GDM1 (cell line): ENCODE results near the gene DDX3X.
"Not testable (repeated sequence)": the region's sequence is repeated elsewhere in the genome, so short reads cannot be mapped to it uniquely, and the experiment has no call there.

Experiments used
- DNase-seq: peaks from one replicate; lab custom pipeline; 2025; lab: John Stamatoyannopoulos, UW

Gene DDX3X

DNA sequence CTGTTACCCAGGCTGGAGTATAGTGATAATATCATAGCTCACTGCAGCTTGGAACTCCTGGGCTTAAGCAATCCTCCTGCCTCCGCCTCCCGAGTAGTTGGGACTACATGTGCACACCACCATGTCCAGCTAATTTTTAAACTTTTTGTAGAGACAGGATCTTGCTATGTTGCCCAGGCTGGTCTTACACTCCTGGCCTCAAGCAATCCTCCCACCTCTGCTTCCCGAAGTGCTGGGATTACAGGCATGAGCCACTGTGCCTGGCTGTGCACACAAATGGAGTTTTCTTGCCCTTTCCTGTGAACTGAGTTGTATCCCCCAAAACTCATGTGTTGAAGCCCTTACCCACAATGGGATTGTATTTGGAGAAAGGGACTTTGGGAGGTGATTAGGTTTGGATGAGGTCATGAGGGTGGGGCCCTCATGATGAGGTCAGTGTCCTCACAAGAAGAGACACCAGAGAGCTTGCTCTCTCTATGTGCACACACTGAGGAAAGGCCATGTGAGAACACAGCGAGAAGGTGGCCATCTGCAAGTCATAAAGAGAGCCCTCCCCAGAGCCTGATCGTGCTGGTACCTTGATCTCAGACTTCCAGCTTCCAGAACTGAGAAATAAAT lies 40.1 kb downstream of the DDX3X start:
- no peak for DNase-seq

DNA sequence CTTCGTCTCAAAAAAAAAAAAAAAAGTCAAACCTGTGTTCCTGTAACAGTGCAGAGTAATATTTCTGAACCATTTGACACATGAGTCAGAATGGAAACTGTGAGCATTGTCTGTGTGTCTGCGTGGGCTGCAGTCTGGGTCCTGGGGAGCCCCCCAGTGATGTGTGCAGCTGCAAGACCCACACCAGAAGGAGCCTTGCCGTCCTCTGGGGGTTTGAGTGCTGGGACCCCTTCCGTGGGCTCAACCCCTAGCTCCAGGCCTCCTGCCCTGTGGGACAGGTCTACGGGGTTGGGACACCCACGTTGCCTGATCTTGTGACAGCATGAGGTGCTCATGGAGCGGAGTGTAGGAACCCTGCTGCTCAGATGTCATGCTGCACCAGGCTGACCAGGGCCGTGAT lies 43.7 kb downstream of the DDX3X start:
- DNase-seq, result no peak

DNA sequence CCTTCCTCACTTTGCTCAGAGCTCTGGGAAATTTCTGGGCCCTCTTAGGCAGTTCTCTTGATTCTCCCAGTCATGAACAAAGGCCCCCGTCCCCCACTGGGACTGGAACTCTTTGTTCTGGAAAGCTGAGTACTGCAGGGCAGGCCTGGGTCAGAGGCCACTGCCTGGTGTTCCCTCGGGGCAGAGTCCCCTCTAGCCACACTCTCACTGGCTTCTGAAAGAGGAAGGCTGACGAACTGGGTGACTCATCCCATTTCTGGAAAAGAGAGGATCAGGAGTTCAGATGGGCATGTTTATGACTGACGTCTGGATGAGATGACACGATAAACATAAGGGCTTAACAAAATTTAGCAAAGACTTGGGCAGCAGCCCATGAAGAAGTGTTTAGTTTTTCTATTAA lies 47.7 kb downstream of the DDX3X start:
- no peak for DNase-seq

DNA sequence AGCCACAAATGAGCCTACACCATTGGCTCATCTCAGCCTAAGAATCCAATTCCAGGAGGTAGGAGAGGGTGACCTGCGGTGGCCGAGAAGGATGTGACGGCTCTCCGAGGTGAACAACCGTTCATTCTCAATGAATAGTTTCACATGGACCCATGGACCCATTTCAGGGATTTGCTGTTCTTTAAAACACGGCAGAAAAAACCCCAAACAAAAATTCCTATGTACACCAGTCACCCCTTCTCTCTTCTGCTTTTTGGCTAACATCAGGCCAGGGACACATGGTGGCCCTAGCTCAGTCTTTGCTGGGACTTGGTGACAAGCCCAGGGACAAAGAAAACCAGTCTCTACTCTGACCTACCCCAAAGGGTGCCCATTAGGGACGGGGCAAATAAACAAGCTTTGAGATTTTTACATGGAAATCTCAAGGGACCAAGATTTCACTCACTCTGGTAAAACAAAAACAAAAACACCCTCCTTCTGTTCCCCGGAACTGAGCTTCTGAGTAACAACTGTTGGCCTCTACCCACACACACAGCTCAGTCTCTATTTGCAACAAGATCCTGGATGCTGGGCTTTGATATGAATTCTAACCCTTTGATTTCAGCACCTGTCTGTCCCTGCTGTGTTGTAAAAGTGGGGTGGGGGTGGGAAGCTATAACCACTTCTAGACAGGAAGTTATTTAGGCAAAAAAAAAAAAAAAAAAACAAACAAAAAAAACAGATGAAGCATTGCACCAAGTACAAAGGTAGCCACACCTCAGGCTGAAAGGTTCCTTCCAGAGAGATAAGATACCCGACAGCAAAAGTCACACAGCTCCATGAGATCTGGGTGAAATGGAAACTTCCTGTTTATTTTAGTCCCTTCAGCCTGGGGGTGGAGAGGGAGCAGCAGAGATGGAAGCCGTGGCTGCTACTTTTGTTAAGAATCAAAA lies 49.0 kb downstream of the DDX3X start:
- DNase-seq, result no peak

DNA sequence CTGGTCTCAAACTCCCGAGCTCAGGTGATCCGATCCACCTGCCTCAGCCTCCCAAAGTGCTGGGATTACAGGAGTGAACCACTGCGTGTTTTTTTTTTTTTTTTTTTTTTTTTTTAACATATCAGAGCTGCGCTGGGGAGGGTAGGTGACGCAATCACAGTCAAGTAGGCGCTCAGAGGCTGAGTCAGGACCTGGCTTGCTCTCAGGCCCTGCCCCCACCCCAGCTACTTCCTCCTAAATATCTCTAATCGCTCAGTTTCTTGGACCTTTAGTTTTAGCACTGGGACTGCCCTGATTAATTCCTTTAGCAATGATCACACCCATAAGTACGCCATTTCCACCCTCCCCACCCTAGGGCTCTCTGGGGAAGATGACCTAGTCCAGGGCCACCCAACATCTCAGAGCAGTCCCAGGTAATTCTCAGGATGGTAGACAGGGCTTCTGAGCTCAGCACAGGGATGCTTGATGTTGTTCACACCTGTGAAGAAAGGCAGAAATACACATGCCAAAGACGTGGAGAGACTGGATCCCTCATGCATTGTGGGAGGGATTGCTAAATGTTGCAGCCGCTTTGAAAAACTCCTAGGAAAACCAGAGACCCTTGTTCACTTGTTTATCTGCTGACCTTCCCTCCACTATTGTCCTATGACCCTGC lies 50.2 kb downstream of the DDX3X start:
- DNase-seq, result no peak

DNA sequence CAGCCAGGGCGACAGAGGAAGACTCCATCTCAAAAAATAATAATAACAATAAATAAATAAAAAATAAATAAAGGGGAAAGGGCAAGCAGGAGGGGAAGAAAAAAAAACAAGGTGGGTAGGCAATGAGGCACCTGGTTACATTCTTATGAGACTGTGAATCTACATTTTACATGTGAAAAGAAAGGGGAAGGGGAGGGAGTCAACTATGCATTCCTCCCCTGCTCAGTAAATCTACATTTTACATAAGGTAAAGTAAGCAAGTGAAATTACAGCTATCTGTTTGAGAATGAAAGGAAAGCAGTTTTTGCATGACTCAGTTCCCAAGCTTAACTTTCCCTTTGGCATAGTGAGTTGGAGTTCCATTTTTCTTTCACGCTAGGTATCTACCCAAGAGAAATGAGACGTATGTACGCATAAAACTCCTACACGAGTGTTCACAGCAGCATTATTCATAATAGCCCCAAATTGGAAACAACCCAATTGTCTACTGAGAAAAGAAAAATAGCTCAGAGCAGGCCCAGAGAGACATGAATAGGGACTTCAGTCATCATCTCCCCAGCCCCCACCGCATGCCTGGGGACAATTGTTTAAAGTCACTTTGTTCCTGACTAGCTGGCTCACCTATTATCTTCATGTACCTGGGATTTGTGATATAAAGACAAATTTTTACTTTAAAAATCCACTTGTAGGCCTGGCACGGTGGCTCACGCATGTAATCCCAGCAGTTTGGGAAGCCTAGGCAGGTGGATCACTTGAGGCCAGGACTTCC lies 52.4 kb downstream of the DDX3X start:
- DNase-seq, result no peak

DNA sequence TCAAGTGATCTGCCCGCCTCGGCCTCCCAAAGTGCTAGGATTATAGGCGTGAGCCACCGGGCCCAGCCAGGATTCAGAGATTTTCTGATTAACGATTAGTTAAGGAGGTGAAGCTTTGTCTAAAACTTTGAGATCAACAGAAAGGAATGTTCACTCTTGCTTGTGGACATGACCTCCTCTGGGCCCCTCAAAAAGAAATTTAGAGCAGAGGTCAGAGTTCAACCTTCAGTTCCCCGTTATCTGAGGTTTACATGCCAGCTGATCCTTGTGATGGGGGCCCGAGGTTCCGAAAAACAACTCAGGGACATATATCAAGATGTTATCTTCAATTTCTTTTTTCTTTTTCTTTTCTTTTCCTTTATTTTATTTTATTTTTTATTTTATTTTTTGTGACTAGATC lies 54.6 kb downstream of the DDX3X start:
- DNase-seq, result no peak

DNA sequence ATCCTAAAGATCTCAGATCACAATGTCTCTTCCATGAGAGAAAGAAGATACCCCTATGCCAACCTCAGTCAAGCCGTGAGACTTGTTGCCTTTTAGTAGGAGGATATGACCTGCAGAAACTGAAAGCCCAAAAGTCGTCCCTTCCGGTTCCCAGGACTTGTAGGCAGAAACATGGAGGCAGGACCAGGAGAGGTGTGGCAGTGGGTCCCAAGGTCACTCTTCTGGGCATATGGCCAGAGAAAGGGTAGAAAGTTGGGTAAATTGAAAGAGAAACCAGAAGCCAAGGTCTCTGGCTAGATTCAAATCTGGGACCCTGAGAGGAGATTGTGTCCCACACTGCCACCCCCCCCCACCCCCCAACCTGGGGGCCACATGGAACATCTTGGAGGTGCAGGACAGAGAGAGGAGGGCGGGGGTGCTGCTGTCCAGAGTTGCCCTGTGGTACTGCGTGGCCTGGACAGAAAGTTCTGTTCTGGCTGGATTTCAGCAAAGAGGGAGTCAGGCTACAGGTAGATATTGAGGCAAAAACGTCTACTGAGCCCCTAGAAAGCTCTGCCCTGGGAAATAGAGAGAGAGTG lies 55.4 kb downstream of the DDX3X start:
- DNase-seq, result no peak

DNA sequence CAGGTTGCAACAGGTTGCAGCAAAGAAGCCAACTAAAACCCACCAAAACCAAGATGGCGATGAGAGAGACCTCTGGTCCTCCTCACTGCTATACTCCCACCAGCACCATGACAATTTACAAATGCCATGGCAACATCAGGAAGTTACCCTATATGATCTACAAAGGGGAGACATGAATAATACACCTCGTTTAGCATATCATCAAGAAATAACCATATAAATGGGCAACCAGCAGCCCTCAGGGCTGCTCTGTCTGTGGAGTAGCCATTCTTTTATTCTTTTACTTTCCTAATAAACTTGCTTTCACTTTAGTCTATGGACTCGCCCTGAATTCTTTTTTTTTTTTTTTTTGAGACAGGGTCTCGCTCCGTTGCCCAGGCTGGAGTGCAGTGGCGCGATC lies 56.6 kb downstream of the DDX3X start:
- DNase-seq, result not testable (repeated sequence)

DNA sequence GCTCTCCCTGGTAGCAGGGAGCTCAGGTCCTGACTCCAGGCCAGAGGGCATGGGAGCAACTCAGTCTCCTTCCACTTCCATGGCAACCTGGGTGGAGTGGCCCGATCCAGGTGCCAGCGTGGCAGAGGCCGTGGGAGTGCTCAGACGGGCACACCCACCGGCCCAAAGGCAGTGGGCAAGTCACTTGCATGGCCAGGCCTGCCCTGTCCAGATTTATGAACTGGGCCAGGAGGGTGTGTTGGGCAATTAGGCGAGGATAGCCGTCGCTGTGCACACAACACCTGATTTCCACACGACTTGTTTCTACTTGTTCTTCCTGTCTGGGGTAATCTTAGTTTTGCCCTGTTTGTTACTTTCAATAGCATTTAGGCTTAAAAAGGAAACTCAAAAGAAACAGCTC lies 57.6 kb downstream of the DDX3X start:
- no peak for DNase-seq

DNA sequence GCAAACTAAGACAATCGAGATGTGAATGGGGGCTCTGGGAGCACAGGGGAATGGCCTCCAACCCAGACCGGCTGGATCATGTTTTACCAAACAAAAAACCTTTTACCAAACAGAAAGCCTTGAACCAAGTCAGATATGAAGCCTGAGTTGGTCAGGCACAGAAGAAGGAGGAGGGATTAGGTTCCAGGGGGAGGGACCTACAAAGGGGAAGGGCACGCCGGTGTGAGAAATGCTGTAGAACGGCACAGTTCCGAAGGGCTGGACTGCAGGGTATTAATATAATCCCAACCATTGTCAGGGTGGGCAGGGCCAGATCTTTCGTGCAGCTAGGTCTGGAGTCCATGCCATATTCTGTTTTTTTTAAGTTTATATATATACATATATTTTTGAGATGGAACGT lies 60.3 kb downstream of the DDX3X start:
- no peak for DNase-seq

DNA sequence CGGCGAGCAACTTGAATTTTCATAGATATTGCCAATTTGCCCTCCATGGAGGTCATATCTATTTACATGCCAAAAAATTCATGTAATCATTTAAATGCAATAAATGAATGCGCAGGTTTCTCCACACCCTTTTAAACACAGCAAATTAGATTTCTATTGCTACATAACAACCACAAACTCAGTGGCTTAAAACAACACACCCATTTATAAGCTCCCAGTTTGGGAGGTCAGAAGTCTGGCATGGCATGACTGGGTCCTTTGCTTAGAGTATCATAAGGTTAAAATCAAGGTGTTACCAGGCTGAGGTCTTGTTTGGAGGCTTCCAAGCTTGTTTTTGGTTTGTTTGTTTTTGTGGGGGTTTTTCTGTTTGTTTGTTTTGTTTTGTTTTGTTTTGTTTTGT lies 63.3 kb downstream of the DDX3X start:
- DNase-seq, result no peak

DNA sequence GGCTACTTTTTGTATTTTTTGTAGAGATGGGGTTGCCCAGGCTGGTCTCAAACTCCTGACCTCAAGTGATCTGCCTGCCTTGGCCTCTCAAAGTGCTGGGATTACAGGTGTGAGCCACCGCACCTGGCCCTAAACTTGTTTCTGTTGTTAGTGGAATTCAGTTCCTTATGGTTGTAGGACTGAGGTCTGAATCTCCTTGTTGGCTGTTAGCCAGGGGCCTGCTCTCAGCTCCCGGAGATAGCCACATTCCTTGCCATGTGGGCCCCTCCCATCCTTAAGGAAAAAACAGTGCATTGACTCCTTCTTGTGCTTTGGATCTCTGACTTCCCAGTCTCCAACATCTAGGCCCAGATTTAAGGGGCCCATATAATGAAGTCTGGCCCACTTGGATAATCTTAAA lies 63.8 kb downstream of the DDX3X start:
- DNase-seq, result no peak

DNA sequence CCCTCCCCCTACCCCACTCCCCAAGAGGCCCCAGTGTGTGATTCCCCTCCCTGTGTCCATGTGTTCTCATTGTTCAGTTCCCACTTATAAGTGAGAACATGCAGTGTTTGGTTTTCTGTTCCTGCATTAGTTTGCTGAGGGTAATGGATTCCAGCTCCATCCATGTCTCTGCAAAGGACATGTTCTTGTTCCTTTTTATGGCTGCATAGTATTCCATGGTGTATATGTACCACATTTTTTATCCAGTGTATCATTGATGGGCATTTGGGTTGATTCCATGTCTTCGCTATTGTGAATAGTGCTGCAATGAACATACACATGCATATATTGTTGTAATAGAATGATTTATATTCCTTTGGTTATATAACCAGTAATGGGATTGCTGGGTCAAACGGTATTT lies 68.6 kb downstream of the DDX3X start:
- DNase-seq, result not testable (repeated sequence)

DNA sequence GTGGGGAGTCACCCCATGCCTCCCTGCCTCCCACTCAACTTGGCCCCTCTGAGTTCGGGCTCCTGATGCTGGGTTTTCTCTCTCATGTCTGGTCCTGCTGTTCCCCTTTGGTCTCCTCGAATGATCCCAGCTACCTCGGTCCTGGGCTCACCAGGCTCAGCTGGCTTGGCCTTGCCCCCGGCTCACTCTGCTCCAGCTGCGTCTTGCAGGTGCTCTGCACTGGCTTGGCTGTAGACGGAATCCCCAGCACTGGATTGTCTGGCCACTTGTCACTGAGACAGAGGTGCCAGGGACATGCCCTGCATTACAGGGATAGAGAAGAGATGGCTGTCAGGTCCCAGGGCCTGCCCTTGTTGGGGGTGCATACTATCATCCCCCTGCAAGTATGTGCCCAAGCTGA lies 71.6 kb downstream of the DDX3X start:
- no peak for DNase-seq

DNA sequence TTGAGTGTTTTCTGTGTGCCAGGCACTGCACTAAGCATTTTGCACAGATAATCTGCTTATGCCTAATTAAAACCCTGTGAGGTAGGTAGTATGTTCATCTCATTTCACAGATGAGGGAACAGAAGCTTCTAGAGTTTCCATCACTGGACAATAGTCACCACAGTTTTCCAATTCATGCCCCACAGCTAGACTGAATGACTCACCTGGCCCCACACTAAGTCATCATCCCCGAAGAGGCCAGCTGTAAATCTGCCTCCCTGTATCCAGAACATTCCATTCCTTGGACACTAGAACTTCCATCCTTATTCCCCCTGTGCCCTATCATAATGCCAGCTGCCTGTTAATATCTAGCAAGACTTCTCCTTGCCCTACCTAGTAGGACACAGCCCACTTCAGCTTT lies 72.2 kb downstream of the DDX3X start:
- no peak for DNase-seq

DNA sequence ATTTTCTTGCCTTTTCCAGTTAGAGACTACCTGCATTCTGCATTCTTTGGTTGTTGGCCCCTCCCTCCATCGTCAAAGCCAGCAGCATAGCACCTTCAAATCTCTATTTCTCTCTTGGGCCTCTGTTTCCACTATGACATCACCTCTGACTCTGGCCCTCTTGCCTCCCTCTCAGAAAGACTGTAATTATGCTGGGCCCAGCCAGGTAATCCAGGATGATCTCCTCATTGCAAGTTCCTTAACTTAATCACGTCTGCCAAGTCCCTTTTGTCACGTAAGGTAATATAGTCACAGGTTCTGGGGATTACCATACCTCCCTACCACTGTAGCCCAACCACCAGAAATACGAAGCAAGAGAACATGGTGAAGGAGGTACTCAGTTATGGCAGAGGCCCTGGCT lies 73.9 kb downstream of the DDX3X start:
- no peak for DNase-seq

DNA sequence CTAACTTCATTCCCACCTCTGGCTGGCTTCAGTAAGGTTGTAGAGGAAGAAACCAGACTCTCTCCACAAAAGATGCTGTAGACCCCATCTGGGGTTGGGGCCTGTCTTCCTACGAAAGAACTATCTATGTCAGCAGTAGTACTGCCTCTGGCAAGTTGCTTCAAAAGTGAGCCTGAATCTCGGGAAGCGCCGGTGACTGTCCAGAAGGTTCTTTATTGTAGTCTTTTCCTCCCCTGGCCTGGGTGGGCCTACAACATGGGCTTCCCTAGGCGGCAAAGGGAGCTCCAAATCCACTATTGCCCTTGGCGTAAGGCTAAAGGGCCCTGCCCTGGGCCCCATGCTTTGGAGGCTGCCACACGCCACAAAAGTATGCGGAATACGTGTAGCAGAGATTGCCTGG lies 74.6 kb downstream of the DDX3X start:
- no peak for DNase-seq

DNA sequence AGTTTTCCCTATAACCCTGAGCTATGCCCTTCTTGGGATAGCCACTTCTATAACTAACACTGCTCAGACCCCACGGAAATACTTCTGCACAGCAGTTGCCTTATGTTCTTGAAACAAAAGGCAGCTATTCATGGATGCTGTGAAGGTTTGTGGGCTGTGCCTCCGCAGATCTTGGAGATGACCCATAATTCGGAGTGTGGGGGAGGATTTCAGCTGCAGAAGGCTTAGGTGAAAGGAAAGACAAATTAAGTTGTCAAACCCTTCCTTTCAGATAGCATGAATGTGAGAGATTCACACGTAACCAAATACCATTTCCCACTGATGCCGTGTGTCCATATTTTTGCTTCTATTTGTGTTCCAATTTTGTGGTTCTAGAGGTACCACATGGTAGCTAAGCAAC lies 75.0 kb downstream of the DDX3X start:
- no peak for DNase-seq

DNA sequence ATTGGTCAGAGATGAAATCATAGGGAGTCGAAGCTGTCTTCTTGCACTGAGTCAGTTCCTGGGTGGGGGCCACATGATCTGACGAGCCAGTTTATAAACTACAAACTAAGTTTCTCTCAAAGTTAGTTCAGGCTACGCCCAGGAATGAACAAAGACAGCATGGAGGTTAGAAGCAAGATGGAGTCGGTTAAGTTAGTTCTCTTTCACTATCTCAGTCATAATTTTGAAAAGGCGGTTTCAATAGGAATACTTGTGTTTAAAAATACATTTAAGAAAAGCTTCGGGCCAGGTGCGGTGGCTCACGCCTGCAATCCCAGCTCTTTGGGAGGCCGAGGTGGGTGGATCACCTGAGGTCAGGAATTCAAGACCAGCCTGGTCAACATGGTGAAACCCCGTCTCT lies 77.3 kb downstream of the DDX3X start:
- DNase-seq, result not testable (repeated sequence)

DNA sequence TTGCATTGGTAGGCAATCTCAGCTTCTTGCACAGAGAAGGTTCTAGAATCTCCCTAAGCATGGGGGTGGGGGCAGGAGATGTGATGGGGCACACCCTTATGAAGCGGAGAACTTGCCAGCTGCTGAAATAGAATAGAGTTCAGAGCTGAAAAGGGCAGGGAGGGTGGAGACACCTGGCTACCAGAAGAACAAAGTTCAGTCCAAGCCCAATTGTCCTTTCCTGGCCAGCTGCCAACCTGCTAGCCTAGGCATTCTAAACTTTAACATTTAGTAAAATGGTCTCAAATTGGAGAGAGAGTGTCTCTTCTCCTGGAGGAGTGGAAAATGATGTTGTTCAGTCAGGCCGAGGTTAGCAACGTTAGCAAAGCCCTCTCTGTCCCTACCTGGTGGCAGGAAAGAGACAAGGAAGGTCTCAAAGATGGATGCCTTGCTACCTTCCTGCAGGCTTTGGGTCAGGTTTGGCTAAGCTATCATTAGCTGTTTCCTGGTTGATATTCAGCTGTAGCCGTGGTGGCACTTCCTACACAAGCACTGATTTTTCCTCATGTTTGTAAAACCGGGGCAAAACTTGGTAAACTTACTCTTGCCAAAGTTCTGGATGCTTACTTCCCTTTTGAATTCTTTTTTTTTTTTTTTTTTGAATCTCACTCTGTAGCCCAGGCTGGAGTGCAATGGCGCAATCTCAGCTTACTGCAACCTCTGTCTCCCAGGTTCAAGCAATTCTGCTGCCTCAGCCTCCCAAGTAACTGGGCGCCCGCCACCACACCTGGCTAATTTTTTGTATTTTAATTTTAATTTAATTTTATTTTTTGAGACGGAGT lies 78.5 kb downstream of the DDX3X start:
- no peak for DNase-seq
